ENCODE results near the gene TPRG1.

TPRG1 gene

DNA sequence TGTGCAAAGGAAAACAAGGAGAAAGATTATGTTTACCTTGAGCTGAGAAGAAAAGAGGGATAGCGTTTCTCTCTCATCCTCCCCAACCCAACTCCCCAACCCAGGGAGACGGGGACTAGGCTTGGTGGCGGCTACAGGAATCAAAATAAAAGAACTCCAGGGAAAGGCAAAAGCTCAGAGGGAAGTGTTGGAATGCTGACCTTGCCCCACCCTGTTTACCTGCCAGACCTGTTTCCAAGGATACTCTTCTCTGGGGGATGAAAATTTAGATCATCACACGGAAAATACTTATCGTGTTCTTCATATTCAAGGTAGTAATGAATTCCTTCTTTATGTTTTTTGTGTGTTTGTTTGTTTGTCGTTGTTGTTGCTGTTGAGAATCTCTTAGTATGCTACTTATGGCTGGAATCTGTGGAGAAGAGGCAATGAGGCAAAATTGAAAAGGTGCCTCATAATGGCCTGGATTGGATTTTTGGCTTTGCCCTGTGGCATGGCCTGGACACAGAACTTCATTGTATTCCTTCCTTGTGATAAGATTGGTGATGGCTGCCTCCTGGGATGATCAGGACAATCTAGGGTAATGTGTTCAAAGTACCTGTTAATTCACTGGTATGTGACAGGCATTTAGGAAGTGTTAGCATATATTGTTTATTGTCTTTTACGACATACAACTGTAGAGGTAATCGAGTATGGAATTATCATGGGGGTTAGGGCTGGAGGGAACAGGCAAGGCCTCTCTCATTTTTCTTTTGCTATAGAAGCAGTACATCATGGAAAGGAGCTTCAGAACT, 11.1 kb upstream of the TPRG1 start:
- in situ Hi-C loops (cut with MboI; ENCODE audit: low sequenced_read_pairs), result no loop called here

GRCh38 chr3:189165092-189165612, 6.6 kb upstream of the TPRG1 start:
- in situ Hi-C loops (cut with MboI; ENCODE audit: low sequenced_read_pairs), result no loop called here

DNA sequence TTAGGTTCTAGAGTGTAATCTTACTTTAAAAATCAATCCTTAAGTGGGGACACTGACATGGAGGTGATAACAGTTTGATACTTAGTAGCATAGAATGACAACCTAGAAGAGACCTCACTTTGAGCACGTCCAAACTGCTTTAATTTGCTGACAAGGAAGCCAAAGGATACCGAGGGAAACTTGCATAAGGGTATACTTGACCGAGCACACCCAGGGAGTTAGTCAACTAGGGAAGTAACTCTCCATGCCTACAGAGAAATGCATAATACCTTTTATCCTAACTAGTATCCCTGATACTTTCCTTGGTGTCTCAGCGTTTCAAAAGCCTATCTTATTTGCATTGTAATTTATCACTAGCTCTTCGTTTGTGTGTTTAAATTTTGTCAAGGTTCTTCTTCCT, 5.5 kb upstream of the TPRG1 start:
- in situ Hi-C loops (cut with MboI; ENCODE audit: low sequenced_read_pairs), result no loop called here

DNA sequence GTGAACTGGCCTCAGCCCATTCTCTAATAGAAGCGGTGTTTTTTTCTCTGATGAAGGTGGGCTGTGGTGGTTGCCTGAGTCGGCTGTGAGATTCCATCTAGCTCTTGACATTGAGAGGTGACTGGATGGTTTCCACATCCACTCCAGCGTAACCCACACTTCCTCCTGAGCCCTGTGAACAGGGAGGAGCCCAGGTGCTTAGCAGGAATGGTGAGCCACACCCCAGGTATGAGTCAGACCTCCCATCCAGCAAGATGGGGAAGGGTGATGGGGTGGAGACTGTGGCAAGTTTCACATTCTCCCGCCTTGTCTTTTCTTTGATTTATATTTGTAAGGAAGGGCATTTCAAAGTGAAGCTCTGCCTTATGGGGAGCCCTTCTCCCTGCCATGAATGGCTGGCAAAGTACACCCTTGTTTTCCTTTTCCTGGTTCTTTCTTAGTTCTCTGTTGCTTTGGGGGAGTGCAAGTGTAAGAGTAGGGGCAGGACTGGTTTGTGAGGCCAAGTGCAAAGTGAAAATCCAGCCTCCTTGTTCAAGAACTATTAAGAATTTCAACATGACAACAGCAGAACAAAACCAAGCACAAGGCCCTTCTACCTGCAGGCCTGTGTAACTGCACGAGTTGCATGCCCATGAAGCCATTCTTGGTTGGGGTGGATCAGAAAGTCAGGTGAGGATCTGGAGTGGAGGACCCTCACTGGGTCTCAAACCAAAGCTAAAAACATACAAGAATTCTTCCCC, 4.6 kb upstream of the TPRG1 start:
- in situ Hi-C loops (cut with MboI; ENCODE audit: low sequenced_read_pairs), result no loop called here

DNA sequence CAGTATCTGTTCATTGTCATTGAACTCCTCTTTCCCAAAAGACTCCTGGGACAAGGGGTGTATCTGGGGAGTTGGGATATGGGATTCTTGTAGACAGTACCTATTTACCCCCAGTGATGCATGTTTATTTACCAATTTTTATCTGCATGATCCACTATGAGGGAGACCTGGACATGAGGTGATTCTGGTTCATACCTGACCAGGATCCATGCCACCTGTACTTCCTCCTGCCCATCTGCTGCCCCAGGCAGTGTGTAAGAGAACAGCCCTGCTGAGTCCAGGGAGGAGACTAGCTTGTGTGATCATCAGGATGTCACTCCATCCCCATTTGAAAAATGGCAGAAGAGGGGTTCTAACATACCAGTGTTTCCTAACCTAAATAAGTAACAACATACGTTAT, 3.1 kb upstream of the TPRG1 start:
- in situ Hi-C loops (cut with MboI; ENCODE audit: low sequenced_read_pairs), result no loop called here

GRCh38 chr3:189169728-189170127, 2.0 kb upstream of the TPRG1 start:
- in situ Hi-C loops (cut with MboI; ENCODE audit: low sequenced_read_pairs), result no loop called here

DNA sequence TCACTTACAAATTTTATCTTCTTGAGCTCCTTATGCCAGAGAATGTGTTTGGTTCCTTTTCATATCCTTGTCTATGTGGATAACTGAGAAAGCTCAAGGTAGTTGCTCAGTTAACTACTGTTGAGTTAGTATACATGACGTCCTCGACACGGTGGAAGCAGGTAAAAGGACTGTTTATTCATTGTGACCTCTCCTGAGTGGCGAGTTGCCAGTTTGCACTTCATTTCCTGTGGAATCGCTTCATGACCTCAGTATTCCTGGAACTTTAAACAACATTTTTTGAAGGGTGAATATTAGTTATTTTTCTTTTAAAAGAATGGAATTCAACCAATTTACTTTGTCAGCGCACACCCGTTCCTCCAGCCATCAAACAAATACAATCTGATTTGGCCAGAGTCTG, 1.2 kb upstream of the TPRG1 start:
- in situ Hi-C loops (cut with MboI; ENCODE audit: low sequenced_read_pairs), result no loop called here

- in situ Hi-C loops (cut with MboI; ENCODE audit: low sequenced_read_pairs), result no loop called here
These were observed 1.1 kb downstream of the TPRG1 start for GRCh38 chr3:189172668-189173419.

DNA sequence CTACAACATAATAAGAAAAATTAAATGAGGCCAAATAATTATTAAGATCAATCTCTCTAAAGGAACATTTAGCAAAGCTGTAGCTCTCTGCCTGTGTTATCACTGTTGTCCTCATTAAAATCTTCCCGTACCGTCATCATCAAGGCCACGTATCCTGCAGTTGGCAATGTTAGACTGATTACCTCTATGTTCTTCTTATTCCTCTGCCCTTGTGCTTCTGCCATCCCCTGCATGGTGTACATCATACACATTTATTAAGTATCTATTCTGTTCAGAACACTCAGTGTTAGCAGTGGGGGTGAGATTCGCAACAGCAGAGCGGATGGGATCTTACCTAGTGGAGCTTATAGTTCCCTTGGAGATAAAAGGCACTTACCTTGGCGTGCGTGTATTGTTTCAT, 12.8 kb downstream of the TPRG1 start:
- in situ Hi-C loops (cut with MboI; ENCODE audit: low sequenced_read_pairs), result no loop called here

- in situ Hi-C loops (cut with MboI; ENCODE audit: low sequenced_read_pairs), result no loop called here
These were observed 14.3 kb downstream of the TPRG1 start for GRCh38 chr3:189186101-189186500.

- in situ Hi-C loops (cut with MboI; ENCODE audit: low sequenced_read_pairs), result no loop called here
These were observed 16.7 kb downstream of the TPRG1 start for GRCh38 chr3:189188466-189188865.

GRCh38 chr3:189192725-189193124, 21.0 kb downstream of the TPRG1 start:
- in situ Hi-C loops (cut with MboI; ENCODE audit: low sequenced_read_pairs), result no loop called here

- in situ Hi-C loops (cut with MboI; ENCODE audit: low sequenced_read_pairs), result no loop called here
These were observed 23.5 kb downstream of the TPRG1 start for GRCh38 chr3:189195302-189195701.

GRCh38 chr3:189202106-189202505, 30.3 kb downstream of the TPRG1 start:
- in situ Hi-C loops (cut with MboI; ENCODE audit: low sequenced_read_pairs), result no loop called here

GRCh38 chr3:189202583-189202982, 30.8 kb downstream of the TPRG1 start:
- in situ Hi-C loops (cut with MboI; ENCODE audit: low sequenced_read_pairs), result no loop called here

DNA sequence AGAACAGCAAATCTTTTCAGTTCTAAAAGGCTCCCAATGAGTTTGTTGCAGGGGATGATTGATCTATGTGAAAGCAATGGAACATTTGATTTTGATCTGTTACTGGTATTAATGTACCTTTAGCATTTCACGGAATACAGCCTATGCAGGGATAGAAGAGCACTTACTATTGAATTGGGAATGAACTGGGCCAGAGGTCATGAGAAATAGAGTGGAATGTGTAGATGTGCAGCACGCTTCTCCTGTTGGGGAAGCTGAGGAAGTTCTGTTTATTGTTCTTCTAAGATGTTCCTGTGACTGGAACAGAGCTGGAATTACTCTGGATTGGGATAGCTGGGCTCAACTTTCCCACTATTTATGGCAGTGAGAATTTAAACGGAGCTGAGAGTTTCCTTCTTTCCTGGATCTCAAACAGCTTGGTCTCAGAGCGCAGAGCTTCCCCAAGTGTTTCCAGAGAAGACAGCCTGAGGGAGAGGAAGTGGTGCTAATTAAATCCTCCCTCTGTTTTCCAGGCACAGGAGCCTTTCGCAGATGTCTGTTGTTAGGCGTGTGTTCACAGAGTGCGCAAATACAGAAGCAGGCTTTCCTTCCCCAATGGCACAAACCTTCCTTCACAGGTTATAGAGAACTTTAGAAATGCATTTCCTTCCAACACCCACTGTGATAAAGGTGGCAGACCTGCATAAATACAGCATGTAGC, 32.5 kb downstream of the TPRG1 start:
- in situ Hi-C loops (cut with MboI; ENCODE audit: low sequenced_read_pairs), result no loop called here

DNA sequence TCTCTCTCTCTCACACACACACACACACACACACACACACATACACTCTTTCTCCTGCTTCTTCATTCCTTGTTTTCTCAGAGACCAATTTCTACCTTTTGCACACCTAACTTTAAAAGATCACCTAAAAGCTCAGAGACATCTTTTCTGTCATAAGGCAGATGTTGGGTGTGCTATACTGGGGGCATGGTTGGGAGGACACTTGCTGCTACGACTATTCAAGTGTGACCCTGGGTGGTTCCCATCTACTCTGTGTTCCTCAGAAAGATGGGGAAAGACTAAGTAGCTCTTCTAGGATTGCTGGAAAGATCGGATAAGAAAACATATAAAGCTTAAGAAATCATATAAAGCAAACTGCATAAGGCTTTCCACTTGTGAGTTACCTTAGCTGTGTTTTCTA, 33.2 kb downstream of the TPRG1 start:
- in situ Hi-C loops (cut with MboI; ENCODE audit: low sequenced_read_pairs), result no loop called here

GRCh38 chr3:189210251-189210770, 38.5 kb downstream of the TPRG1 start:
- in situ Hi-C loops (cut with MboI; ENCODE audit: low sequenced_read_pairs), result no loop called here

- in situ Hi-C loops (cut with MboI; ENCODE audit: low sequenced_read_pairs), result no loop called here
These were observed 40.9 kb downstream of the TPRG1 start for GRCh38 chr3:189212681-189213080.

GRCh38 chr3:189214651-189215050, 42.9 kb downstream of the TPRG1 start:
- in situ Hi-C loops (cut with MboI; ENCODE audit: low sequenced_read_pairs), result no loop called here

Data from HL-60/S4 (cell line).